GM19238 (cell line): ENCODE results near the gene USP32.
"Not testable (repeated sequence)": the region's sequence is repeated elsewhere in the genome, so short reads cannot be mapped to it uniquely, and the experiment has no call there.

Experiments used
- DNase-seq: peaks from one replicate; pipeline ENCODE4 v3.0.0; 2011; ENCODE audit warnings: low spot score; ENCODE audit not compliant: insufficient read length

Gene USP32

DNA sequence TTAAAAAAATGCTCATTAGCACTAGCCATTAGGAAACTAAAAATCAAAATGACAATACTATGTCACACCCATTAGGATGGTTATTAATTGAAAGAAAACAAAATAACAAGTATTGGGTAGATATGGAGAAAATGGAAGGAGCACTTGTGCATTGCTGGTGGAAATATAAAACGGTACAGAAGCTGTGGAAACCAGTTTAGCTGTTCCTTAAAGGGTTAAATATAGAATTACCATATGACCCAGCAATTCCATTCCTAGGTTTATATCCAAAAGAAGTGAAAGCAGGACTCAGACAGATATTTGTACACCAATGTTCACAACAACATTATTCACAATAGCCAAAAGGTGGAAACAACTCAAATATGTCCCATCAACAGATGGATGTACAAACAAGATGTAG, 13.7 kb downstream of the USP32 start:
- not testable (repeated sequence) for DNase-seq

DNA sequence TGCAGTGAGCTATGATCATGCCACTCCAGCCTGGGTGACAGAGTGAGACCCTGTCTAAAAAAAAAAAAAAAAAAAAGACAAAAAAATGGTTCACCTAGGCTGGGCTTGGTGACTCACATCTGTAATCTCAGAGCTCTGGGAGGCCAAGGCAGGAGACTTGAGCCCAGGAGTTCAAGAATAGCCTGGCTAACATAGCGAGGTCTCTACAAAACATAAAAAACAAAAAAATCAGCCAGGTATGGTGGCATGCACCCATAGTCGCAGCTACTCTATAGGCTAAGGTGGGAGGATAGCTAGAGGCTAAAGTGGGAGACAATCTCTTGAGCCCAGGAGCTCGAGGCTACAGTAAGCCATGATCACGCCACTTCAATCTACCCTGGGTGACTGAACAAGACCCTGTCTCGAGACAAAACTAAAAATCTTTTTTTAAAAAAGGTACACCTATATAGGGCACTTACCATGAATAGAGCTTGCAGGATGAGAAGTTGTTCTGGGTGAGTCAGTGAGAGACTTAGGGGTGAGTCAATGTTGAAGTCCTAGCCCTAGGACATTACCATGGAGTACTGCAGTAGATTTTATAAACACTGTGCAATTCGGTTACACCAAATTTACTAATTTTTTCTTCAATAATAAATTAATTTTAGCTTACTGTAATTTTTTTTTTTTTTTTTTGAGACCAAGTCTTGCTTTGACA, 19.0 kb downstream of the USP32 start:
- no peak for DNase-seq

GRCh38 chr17:60371818-60372510, 20.0 kb downstream of the USP32 start:
- DNase-seq = no peak

GRCh38 chr17:60371416-60371815, 20.5 kb downstream of the USP32 start:
- no peak for DNase-seq

GRCh38 chr17:60369727-60370126, 22.2 kb downstream of the USP32 start:
- no peak for DNase-seq

DNA sequence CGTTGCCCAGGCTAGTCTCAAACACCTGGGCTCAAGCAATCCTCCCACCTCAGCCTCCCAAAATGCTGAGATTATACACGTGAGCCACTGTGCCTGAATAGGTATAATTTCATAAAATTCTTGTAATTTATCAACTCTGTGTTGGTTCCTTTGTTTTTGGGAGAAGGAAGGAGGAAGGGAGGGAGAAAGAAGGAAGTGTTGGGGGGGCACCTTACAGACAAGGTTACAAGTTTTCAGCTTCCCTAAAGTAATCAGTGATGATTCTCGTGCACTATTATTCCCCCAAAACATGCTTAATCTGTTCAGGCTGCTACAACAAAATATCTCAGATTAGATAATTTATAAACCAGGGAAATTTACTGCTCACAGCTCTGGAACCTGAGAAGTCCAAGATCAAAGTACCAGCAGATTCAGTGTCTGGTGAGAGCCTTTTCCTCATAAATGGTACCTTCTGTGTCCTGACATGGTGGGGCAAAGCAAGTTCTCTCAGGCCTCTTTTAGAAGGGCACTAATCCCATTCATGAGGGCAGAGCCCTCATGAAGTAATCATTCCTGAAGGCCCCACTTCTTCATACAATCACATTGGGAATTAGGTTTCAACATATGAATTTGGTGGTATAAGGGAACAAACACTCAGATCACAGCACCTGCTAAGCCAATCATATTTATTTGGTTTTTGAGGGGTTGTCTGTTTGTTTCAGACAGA, 28.1 kb downstream of the USP32 start:
- no peak for DNase-seq

DNA sequence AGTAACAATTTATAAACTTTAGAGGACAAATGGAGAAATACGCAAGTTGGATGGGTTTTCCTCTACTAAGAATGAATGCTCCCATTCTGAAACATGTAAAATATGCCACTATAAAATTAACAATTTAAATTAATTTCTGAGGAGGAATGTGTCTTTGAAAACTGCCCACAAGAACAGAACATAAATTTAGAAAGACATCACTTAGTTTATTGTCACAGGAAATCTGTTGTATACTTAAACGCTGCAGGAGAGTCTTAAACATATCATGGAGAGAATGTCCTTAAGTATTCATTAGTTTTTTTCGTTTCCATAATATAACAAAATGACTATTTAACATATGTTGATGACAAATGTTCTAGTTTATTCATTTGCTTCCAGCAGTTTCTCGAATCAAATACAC, 29.6 kb downstream of the USP32 start:
- DNase-seq = no peak

- no peak for DNase-seq
Observed at GRCh38 chr17:60361889-60362288, 30.0 kb downstream of the USP32 start.

DNA sequence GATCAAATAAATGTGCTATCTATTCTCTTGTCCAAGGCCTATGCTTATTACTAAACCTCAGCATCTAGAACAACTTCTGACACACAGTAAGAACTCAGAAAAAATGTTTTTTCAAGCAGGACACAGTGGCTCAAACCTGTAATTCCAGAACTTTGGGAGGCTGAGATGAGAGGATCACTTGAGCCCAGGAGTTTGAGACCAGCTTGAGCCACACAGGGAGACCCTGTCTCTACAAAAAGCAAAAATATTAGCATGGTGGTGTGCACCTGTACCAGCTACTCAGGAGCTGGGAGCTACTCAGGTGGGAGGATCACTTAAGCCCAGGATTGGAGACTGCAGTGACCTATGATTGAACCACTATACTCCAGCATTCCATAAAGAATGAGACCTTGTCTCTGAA, 32.5 kb downstream of the USP32 start:
- DNase-seq = no peak

DNA sequence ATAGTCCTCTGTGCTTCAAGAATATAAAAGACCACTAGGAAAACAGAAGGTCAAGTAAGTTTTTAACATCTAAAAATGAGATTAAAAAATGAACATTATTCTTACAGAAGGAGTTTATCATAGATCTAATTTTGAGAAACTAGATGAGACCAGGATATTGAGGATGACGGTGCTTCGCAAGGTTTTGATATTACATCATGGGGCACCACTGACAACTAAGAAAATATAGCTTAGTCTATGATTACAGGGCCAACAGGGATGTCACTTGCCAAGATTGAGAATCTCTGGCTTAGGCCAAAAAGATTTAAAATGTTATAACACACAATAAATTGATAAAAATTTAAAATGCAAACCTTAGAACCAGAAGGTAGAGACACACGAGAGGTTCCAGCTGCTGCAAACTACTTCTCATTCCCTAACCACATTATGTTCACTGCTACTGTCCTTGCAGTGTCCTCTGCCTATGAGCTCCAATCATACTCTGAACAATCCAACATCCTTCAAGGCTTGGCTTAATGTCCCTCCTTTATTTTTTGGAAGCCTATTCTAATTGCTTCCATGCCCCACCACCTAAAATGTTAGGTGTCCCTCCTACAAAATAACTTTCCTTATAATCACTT, 33.2 kb downstream of the USP32 start:
- DNase-seq = no peak

- DNase-seq = no peak
Observed at GRCh38 chr17:60356940-60357339, 35.0 kb downstream of the USP32 start.

- DNase-seq = no peak
Observed at GRCh38 chr17:60355663-60356594, 36.0 kb downstream of the USP32 start.

DNA sequence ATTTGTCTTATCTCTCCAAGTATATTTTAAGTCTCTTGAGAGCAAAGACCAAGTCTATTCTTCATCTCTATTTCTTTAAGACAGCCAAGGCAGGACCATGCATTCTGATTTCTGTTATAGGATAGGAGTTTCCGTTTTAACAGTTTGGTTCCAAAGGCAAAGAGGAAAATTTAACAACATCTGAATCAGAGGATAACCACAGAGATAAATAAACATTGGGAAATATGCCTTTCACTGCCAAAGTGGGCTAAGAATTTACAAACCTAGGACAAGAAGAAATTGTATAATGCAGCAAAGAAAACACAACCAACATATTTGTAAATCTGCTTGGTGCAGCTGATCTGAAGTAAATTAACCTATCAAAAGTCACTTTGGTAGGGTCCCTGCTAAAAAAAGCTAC, 37.7 kb downstream of the USP32 start:
- DNase-seq = no peak

DNA sequence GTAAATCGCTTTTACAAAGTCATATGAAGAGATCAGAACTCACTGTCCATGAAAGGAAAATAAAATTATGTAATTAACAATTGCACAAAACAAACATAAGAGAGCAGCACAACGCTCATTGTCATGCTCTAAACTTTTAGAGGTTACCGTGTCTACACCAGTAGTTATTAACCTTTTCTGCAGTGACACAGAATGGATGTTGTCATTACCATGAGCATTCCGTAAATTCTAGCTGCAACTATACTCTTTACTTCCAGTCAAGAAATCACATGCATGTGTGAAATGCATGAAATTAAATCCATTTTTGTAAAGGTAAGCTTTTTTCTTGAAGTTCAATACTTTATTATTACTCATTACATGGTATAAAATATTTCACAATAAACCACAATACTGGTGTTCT, 38.2 kb downstream of the USP32 start:
- DNase-seq = no peak

GRCh38 chr17:60352569-60352968, 39.4 kb downstream of the USP32 start:
- DNase-seq = no peak

DNA sequence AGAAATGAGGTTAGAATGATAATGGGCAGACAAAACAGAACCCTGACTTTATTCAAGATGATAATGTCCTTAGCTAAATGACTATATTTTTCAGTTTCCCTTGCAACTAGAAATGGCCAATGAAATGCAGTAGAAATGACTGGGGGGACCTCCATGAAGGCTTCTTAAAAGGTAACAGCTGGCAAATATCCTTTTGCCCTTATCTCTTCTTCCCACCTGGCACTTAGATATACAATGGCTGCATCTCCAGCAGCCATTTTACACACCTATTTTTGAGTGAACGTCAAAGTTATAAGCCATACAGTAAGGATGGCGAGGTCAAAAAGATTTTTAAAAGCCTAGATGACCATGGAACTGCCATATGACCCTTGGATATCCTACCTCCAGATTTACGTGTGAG, 39.9 kb downstream of the USP32 start:
- no peak for DNase-seq

DNA sequence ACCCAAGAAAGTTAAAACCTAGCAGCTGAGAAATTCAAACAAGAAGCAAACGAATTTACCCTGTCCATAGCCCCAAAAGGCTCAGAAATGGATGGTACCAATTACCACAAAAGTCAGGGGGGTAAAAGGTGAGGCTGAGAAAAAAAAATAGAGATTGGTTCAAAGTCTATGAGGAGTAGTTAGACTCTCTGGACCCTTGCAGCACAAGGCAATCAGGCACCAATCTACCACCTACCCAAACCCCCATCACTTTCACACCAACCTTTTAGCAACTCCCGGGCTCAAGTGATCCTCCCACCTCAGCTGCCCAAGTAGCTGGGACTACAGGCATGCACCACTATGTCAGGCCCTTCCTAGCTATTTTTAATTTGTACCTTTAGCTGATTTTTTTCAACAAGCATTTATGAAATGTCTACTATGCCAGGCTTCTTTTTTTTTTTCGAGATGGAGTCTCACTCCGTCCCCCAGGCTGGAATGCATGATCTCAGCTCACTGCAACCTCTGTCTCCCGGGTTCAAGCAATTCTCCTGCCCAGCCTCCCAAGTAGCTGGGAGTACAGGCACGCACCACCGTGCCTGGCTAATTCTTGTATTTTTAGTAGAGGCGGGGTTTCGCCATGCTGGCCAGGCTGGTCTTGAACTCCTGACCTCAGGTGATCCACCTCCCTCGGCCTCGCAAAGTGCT, 40.8 kb downstream of the USP32 start:
- DNase-seq = no peak

GRCh38 chr17:60348616-60349015, 43.3 kb downstream of the USP32 start:
- DNase-seq = no peak

- DNase-seq = no peak
Observed at GRCh38 chr17:60345233-60345632, 46.7 kb downstream of the USP32 start.

DNA sequence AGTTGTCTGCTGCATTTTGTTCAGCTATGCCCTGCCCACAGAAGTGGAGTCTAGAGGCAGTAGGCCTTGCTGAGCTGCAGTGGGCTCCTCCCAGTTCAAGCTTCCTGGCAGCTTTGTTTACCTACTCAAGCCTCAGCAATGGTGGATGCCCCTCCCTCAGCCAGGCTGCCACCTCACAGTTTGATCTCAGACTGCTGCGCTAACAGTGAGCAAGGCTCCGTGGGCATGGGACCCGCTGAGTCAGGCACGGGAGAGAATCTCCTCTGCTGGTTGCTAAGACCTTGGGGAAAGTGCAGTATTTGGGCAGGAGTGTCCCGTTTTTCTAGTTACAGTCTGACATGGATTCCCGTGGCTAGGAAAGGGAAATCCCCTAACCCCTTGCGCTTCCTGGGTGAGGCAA, 49.4 kb downstream of the USP32 start:
- not testable (repeated sequence) for DNase-seq
